ENCODE measurements around the gene ADRA1B.

The ADRA1B gene

DNA sequence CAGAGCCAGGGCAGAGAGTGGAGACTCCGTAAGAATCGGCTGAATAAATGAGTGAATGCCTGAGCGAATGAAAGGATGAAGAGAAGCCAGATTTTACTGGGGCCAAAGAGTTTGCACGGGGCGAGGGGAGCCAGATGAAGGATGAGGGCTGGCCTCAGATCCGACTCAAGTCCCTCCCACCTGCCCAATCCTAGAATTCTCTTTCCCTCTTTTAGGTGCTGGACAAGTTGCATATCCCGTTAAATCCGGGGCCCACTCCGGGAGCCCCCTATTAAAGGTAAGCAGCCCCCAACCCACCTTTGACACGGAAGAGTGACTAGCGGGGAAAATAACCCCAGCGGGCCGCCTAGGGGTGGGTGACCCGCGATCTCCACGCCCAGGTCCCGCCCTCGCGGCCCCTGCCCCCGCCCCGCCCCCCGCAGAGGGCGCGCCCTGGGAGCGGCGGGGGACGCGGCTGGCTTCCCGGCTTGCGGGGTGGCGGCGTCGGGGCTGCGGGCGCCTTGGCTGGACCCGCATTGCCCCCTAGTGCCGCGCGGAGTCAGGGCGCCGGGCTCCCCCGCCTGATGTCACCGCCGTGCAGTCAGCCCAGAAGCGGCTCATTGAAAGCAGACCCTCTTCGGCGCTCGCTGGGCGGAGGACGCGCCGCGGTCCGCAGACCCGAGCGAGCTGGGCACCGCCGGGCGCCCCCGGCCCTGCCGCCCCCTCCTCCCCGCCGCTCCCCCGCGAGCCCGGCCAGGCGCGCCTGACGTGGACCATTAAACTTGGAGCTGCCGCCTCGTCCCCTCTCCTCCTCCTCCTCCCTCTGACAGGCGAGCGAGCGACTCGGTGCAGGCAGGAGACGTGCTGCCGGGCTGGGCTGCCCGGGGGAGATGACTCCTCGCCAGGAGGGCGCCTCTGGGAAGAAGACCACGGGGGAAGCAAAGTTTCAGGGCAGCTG is at the start of gene ADRA1B:
Gene ADRA1B (plus strand): TSS at position 579 of the 937 bp plus-strand sequence. CDS start 424 bp downstream, outside the sequence.
- in situ Hi-C loops (cut with MboI; ENCODE audit: low pct_unique_long_range_greater_than_20kb, low sequenced_read_pairs, unreplicated experiment) = no loop called here
- peak; percentile 88 for DNase-seq (ENCODE audit: low spot score)
- TF ChIP-seq, protein P1, sequence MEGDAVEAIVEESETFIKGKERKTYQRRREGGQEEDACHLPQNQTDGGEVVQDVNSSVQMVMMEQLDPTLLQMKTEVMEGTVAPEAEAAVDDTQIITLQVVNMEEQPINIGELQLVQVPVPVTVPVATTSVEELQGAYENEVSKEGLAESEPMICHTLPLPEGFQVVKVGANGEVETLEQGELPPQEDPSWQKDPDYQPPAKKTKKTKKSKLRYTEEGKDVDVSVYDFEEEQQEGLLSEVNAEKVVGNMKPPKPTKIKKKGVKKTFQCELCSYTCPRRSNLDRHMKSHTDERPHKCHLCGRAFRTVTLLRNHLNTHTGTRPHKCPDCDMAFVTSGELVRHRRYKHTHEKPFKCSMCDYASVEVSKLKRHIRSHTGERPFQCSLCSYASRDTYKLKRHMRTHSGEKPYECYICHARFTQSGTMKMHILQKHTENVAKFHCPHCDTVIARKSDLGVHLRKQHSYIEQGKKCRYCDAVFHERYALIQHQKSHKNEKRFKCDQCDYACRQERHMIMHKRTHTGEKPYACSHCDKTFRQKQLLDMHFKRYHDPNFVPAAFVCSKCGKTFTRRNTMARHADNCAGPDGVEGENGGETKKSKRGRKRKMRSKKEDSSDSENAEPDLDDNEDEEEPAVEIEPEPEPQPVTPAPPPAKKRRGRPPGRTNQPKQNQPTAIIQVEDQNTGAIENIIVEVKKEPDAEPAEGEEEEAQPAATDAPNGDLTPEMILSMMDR (IDR thresholded peaks at IDR 0.05; ENCODE audit: extremely low read depth, insufficient read depth, missing control alignments) = peak; percentile 68

DNA sequence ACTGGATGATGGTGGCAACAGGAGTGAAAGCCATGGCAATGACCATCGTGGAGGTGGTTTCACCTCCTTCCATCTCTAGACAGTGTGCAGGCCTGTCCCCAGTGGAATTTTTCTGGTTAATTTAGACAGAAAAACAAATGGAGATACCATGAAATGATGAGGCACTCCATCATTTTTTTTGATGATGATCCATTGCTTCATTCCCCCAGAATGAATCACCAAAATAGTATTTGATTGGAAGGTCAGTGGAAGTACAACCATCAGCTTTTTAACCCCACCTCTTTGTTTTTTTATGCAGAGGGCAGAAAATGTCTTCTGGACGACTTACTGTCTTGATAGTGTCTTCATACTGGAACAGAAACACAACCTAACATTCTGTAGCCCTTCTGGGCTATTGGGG is 42.6 kb upstream of the ADRA1B start:
- in situ Hi-C loops (cut with MboI; ENCODE audit: low pct_unique_long_range_greater_than_20kb, low sequenced_read_pairs, unreplicated experiment) = no loop called here
- TF ChIP-seq, protein P1 (IDR thresholded peaks at IDR 0.05; ENCODE audit: extremely low read depth, insufficient read depth, missing control alignments) = no peak
- DNase-seq (ENCODE audit: low spot score) = no peak

DNA sequence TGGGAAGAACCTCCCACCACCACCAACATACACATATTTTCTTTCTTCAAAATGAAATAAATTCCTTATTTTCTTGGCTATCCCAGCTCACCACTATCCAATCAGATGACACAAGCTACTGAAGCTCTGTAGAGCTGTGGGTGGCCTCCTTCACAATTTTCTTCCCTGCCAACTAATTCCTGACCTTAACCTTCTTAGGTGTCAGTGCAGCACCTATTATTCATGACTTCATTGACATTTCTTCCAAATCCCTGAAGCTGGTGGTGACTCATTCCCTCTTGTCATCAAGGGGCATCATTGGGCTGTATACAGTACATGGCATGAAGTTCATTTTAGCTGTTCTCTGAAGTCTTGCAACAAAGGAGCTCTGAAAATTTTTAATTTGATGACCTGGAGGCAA is 42.0 kb upstream of the ADRA1B start:
- no peak for DNase-seq (ENCODE audit: low spot score)
- TF ChIP-seq, protein P1 (IDR thresholded peaks at IDR 0.05; ENCODE audit: extremely low read depth, insufficient read depth, missing control alignments) = no peak
- in situ Hi-C loops (cut with MboI; ENCODE audit: low pct_unique_long_range_greater_than_20kb, low sequenced_read_pairs, unreplicated experiment) = no loop called here

DNA sequence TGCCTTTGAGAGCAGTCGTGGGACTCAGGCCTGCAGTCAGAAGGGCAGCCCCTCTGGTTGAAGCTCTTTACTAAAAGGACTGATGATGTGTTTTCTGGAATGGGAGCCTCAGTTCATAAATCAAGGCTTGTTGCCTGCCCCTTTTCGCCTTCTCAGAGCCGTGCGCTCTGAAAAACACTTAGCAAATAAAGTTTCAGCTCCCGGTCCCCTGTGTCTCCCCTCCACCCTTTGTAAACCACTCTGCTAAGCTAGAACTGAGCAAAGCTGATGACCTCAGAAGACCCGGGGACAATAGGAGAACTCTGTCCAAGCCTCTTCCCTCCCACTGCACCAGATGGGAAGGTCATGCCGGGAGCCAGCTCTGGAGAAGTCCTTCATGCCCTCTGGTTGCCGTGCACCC is 39.3 kb upstream of the ADRA1B start:
- DNase-seq (ENCODE audit: low spot score) = no peak
- in situ Hi-C loops (cut with MboI; ENCODE audit: low pct_unique_long_range_greater_than_20kb, low sequenced_read_pairs, unreplicated experiment) = no loop called here
- TF ChIP-seq, protein P1 (IDR thresholded peaks at IDR 0.05; ENCODE audit: extremely low read depth, insufficient read depth, missing control alignments) = no peak

DNA sequence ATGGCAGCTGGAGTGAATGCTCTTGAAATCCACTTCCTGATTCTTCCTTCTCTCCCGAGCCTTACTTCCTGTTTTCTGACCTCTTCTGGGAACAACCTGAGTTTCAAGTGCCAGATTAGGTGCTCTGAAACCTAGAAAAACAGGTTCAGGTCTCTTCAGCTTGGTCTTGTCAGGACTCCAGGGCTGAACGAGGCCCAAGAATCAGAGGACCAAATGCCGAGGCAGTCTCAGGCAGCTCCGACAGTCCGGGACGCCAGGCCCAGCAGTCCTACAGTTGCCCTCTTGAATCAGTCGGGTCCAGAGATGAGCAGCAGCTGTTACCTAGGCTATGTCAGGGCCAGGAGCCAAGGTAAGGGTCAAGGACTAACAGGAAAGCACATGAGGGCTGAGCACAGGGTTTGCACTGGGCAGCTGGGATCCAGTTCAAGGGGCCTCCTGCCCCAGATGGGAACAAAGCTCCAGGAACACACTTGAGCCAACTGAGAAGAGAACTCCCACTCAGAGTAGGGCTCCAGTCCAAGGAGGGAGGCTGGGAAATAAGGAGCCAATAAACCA is 38.3 kb upstream of the ADRA1B start:
- DNase-seq (ENCODE audit: low spot score) = no peak
- in situ Hi-C loops (cut with MboI; ENCODE audit: low pct_unique_long_range_greater_than_20kb, low sequenced_read_pairs, unreplicated experiment) = no loop called here
- TF ChIP-seq, protein P1 (IDR thresholded peaks at IDR 0.05; ENCODE audit: extremely low read depth, insufficient read depth, missing control alignments) = no peak

DNA sequence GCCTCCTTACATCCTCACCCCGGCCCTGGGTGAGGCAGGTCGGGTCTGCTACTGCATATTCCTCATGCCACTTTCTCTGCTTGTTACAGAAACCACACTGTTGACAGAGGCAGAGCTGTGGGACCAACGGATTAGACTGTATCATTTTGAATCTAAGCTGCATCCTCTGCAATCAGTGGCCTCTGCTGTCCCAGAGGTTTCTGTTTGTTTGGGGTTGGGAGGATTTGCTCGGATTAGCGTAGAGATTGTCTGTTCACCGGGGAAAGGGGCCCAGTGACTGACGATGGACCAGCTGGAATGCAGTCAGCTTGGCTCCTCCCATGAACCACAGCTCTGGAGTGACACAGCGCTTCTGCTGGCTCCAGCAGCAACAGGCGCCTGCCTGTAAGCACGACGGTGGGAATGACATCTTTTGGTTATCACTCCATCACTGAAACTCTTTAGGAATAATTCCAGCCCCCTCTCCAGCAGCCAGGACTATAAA is 37.3 kb upstream of the ADRA1B start:
- DNase-seq (ENCODE audit: low spot score) = no peak
- in situ Hi-C loops (cut with MboI; ENCODE audit: low pct_unique_long_range_greater_than_20kb, low sequenced_read_pairs, unreplicated experiment) = no loop called here
- TF ChIP-seq, protein P1 (IDR thresholded peaks at IDR 0.05; ENCODE audit: extremely low read depth, insufficient read depth, missing control alignments) = no peak

Data from GM13977 (cell line).